Measurements from ENCODE around the gene KANK3. TPM values are rescaled to one million over a fixed set of nuclear protein-coding genes. Genes with fewer than 3 reads are reported as not detected.

Gene KANK3
- total and polyA plus RNA-seq, 9 of the 15 experiments (the other 6 are each of a cell fraction or from before 2014, with no cell fraction given): 0.03 to 0.40 (median 0.08) TPM; not detected in 6

DNA sequence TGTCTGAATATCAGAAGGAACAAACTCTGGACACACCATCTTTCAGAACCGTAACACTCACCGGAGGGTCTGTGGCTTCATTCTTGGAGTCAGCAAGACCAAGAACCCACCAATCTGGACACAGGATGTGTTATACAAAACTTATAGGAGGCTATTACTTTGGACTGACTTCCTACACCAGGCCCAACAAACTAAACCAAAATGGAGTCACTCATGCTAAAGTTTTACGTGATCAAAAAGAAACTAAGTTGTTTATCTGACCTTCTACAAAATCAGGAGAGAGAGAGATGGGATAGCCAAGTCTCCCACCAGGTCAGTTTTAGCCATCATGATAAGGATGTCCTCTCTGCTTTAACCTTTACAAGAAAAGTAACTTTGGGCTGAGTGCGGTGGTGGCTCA is 43.9 kb upstream of the KANK3 start (continued):
- TF ChIP-seq, protein P1, sequence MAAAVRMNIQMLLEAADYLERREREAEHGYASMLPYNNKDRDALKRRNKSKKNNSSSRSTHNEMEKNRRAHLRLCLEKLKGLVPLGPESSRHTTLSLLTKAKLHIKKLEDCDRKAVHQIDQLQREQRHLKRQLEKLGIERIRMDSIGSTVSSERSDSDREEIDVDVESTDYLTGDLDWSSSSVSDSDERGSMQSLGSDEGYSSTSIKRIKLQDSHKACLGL (CRISPR knock-in tag; IDR thresholded peaks at IDR 0.05; ENCODE audit: borderline replicate concordance, poor library complexity, severe bottlenecking): no peak
- TF ChIP-seq TCFL5 (CRISPR knock-in tag; conservative IDR thresholded peaks at IDR 0.05) (no peak; the same call in 1 of the 2 replicates), RBM15 (IDR thresholded peaks at IDR 0.05; ENCODE audit: insufficient read depth, low read length) (no peak), ERF (CRISPR knock-in tag; IDR thresholded peaks at IDR 0.05) (no peak), JUNB (CRISPR knock-in tag; conservative IDR thresholded peaks at IDR 0.05) (no peak), GTF2E2 (tag; IDR thresholded peaks at IDR 0.05) (no peak), GTF2F1 (IDR thresholded peaks at IDR 0.05; ENCODE audit: low read depth, low read length) (no peak), CHCHD3 (CRISPR knock-in tag; IDR thresholded peaks at IDR 0.05) (no peak), EZH2 (IDR thresholded peaks at IDR 0.05; ENCODE audit: borderline replicate concordance, low read depth, low read length) (no peak), ETV6 (IDR thresholded peaks at IDR 0.05; ENCODE audit: borderline replicate concordance in 1 of 2, low read depth in 2 of 2, low read length in 1 of 2) (no peak), ETV6 (CRISPR knock-in tag; IDR thresholded peaks at IDR 0.05; ENCODE audit: borderline replicate concordance) (no peak)
- TF ChIP-seq, protein P2, sequence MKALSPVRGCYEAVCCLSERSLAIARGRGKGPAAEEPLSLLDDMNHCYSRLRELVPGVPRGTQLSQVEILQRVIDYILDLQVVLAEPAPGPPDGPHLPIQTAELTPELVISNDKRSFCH (CRISPR knock-in tag; IDR thresholded peaks at IDR 0.05): no peak
- TF ChIP-seq, protein P2 (tag; IDR thresholded peaks at IDR 0.05): peak; percentile 86; the same call in 1 of the 2 replicates
- TF ChIP-seq, protein P3, sequence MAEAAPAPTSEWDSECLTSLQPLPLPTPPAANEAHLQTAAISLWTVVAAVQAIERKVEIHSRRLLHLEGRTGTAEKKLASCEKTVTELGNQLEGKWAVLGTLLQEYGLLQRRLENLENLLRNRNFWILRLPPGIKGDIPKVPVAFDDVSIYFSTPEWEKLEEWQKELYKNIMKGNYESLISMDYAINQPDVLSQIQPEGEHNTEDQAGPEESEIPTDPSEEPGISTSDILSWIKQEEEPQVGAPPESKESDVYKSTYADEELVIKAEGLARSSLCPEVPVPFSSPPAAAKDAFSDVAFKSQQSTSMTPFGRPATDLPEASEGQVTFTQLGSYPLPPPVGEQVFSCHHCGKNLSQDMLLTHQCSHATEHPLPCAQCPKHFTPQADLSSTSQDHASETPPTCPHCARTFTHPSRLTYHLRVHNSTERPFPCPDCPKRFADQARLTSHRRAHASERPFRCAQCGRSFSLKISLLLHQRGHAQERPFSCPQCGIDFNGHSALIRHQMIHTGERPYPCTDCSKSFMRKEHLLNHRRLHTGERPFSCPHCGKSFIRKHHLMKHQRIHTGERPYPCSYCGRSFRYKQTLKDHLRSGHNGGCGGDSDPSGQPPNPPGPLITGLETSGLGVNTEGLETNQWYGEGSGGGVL (CRISPR knock-in tag; IDR thresholded peaks at IDR 0.05): no peak
- TF ChIP-seq, protein P4, sequence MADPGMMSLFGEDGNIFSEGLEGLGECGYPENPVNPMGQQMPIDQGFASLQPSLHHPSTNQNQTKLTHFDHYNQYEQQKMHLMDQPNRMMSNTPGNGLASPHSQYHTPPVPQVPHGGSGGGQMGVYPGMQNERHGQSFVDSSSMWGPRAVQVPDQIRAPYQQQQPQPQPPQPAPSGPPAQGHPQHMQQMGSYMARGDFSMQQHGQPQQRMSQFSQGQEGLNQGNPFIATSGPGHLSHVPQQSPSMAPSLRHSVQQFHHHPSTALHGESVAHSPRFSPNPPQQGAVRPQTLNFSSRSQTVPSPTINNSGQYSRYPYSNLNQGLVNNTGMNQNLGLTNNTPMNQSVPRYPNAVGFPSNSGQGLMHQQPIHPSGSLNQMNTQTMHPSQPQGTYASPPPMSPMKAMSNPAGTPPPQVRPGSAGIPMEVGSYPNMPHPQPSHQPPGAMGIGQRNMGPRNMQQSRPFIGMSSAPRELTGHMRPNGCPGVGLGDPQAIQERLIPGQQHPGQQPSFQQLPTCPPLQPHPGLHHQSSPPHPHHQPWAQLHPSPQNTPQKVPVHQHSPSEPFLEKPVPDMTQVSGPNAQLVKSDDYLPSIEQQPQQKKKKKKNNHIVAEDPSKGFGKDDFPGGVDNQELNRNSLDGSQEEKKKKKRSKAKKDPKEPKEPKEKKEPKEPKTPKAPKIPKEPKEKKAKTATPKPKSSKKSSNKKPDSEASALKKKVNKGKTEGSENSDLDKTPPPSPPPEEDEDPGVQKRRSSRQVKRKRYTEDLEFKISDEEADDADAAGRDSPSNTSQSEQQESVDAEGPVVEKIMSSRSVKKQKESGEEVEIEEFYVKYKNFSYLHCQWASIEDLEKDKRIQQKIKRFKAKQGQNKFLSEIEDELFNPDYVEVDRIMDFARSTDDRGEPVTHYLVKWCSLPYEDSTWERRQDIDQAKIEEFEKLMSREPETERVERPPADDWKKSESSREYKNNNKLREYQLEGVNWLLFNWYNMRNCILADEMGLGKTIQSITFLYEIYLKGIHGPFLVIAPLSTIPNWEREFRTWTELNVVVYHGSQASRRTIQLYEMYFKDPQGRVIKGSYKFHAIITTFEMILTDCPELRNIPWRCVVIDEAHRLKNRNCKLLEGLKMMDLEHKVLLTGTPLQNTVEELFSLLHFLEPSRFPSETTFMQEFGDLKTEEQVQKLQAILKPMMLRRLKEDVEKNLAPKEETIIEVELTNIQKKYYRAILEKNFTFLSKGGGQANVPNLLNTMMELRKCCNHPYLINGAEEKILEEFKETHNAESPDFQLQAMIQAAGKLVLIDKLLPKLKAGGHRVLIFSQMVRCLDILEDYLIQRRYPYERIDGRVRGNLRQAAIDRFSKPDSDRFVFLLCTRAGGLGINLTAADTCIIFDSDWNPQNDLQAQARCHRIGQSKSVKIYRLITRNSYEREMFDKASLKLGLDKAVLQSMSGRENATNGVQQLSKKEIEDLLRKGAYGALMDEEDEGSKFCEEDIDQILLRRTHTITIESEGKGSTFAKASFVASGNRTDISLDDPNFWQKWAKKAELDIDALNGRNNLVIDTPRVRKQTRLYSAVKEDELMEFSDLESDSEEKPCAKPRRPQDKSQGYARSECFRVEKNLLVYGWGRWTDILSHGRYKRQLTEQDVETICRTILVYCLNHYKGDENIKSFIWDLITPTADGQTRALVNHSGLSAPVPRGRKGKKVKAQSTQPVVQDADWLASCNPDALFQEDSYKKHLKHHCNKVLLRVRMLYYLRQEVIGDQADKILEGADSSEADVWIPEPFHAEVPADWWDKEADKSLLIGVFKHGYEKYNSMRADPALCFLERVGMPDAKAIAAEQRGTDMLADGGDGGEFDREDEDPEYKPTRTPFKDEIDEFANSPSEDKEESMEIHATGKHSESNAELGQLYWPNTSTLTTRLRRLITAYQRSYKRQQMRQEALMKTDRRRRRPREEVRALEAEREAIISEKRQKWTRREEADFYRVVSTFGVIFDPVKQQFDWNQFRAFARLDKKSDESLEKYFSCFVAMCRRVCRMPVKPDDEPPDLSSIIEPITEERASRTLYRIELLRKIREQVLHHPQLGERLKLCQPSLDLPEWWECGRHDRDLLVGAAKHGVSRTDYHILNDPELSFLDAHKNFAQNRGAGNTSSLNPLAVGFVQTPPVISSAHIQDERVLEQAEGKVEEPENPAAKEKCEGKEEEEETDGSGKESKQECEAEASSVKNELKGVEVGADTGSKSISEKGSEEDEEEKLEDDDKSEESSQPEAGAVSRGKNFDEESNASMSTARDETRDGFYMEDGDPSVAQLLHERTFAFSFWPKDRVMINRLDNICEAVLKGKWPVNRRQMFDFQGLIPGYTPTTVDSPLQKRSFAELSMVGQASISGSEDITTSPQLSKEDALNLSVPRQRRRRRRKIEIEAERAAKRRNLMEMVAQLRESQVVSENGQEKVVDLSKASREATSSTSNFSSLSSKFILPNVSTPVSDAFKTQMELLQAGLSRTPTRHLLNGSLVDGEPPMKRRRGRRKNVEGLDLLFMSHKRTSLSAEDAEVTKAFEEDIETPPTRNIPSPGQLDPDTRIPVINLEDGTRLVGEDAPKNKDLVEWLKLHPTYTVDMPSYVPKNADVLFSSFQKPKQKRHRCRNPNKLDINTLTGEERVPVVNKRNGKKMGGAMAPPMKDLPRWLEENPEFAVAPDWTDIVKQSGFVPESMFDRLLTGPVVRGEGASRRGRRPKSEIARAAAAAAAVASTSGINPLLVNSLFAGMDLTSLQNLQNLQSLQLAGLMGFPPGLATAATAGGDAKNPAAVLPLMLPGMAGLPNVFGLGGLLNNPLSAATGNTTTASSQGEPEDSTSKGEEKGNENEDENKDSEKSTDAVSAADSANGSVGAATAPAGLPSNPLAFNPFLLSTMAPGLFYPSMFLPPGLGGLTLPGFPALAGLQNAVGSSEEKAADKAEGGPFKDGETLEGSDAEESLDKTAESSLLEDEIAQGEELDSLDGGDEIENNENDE (IDR thresholded peaks at IDR 0.05; ENCODE audit: low read depth, low read length): no peak

Data from K562 (cell line).